GM20431 (cell line): ENCODE results near the gene GRIA1.
"Not testable (repeated sequence)": the region's sequence is repeated elsewhere in the genome, so short reads cannot be mapped to it uniquely, and the experiment has no call there.

Experiments
- in situ Hi-C: fragments of 300-500 bp; cut with MseI, MboI; formaldehyde crosslinking; loops from one replicate; pipeline ENCODE4 v1.15.0; 2020; ENCODE audit warnings: low sequenced_read_pairs; ENCODE audit not compliant: unreplicated experiment

Gene GRIA1

DNA sequence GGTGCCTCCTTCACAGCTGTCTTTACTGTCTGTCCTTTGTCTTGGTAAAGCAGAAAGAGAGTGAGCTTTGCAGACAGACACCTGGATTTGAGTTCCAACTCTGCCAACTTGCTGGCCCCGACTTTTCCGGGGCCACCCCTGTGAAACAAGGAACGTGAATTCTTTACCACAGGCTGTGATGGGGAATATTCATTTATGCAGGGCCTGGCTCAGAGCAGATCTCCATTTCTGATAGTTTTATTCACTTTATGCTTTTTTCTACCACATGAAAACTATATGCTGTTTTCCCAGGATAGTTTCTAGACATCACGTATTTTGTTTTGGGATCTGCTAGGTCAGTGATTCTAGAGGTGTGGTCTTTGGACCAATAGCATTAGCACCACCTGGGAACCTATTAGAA, 211.8 kb downstream of the GRIA1 start:
- in situ Hi-C loops: no loop called here

DNA sequence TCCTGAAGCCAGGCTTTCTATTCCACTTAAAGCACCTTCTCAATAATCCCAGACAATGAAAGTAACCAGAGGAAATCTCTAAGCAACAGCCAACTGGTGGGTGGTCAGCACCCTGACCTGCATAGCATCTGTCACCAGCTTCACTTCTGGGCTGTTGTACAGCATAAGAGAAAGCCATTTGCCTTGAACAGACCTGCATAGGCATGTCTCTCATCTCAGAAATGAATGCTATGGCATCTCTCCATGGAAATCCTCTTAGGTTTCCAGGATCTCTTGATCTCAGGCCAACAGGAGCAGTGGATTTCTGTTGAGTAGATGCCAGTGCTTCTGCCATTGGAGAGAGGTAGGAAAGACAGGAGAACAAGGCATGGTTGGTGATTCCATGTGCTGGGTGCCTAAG, 213.6 kb downstream of the GRIA1 start:
- in situ Hi-C loops: no loop called here

DNA sequence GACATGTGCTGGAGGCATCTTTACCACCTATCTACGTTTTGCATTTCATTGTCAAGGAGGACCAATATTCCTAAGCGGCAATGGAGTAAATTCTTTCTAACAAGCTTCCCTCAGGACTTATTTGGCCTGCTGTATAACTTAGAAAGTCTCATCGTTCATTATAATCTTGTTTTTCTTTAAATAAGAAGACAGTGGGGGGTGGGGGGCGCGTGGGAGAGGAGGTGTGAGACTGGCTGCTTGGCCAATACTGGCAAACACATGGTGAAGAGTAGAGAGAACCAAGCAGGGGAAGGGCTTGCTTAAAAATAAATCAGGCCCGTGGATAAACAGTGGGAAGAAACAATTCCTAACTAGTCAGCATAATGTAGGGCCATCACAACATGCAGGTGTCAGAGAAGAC, 217.2 kb downstream of the GRIA1 start:
- in situ Hi-C loops: no loop called here

GRCh38 chr5:153711755-153712154, 221.3 kb downstream of the GRIA1 start:
- in situ Hi-C loops: no loop called here

GRCh38 chr5:153712946-153713345, 222.5 kb downstream of the GRIA1 start:
- in situ Hi-C loops: no loop called here

- in situ Hi-C loops: no loop called here
These were observed 223.5 kb downstream of the GRIA1 start for GRCh38 chr5:153713943-153714342.

- in situ Hi-C loops: no loop called here
These were observed 224.3 kb downstream of the GRIA1 start for GRCh38 chr5:153714798-153715197.

GRCh38 chr5:153717287-153717686, 226.8 kb downstream of the GRIA1 start:
- in situ Hi-C loops: no loop called here

- in situ Hi-C loops: no loop called here
These were observed 228.2 kb downstream of the GRIA1 start for GRCh38 chr5:153718713-153719112.

DNA sequence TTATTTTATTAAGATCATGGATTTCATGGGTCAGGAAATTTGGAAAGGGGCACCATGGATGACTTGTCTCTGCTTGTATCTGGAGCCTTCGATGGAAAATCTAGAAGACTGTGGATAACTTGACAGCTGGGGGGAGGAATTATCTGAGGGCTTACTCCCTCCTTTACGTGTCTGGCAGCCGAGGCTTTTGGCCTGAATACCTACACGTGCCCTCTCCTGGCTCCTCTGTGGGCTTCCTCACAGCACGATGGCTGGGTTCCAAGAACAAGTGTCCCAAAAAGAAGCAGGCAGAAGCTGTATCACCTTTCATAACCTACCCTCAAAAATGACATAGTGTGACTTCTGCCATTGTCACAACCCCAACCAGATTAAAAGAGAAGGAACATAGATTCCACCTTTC, 228.9 kb downstream of the GRIA1 start:
- in situ Hi-C loops: no loop called here

GRCh38 chr5:153723022-153723610, 232.6 kb downstream of the GRIA1 start:
- in situ Hi-C loops: not testable (repeated sequence)

GRCh38 chr5:153742060-153742459, 251.6 kb downstream of the GRIA1 start:
- in situ Hi-C loops: no loop called here

DNA sequence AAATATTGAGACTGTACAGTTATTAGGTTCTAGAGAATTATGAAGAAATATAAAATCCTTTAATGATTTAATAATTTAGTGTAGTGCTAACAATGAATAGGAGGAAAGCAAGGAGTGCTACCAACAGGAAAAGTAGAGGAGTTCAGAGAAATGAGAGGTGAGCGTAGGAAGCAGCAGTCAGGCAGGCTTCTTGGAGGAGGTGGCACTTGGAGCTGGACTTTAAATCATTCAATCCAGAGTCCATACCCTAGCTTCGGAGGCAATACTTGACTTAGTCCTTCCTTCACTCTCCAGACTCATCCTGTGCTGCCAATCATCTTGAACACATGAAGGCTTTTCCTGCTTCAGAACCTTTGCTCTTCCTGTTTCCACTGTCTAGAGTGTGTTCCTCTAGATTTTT, 254.3 kb downstream of the GRIA1 start:
- in situ Hi-C loops: no loop called here

GRCh38 chr5:153745778-153746395, 255.4 kb downstream of the GRIA1 start:
- in situ Hi-C loops: no loop called here

DNA sequence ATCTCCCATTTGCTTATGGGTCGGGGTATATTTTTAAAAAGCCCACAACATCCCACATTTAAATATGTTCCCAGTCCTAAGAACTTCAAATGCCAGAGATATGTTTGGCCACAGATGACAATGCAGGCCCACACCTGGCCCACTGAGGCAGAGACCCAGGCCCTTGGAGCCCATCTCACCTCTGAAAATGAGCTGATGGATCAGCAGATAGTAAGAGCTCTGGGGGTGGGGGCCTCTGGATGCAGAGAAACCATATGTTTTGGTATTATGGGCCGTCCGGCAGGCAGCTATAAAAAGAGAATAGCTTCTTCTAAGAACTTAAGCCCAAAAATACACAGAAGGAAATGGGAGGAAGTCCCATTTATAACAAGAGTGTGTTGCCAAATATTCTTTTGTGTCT, 256.0 kb downstream of the GRIA1 start:
- in situ Hi-C loops: no loop called here

DNA sequence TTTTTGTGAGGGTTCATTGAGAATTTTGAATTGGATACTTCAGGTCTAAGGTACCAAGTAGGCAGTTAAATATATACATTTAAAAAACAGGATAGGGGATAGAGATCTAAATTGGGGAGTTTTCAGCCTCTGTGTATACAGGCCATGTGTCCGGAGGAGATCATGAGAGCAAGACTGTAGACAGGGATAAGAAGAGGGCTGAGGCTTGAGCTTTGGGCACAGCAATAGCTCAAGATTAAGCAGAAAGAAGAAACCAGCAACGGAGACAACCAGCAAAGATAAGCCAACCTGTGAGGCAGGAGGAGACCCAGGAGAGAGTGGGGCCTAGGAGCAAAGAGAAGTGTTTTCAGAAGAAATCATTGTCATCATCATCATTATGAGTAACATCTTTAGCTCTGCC, 258.4 kb downstream of the GRIA1 start:
- in situ Hi-C loops: no loop called here

DNA sequence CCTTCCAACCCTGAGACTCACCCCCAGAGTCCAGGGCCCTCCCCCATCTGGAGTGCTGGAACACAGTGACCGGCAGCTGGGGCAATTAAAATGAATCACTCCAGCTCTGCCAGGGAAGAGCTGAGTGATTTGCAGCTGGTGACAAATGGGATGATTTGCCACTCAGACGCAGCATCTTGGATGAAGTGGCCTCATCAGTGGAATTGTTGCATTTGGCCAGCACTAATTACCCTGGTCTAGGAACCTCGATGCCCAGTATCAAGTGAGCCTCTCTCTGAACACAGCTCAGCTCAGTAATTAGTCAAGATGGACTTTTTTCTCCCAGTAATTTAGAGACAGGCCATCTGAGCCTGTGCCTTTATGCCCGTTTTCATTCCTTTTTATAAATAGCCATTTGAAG, 259.5 kb downstream of the GRIA1 start:
- in situ Hi-C loops: no loop called here

- in situ Hi-C loops: no loop called here
These were observed 260.8 kb downstream of the GRIA1 start for GRCh38 chr5:153751251-153751650.

GRCh38 chr5:153752890-153753289, 262.4 kb downstream of the GRIA1 start:
- in situ Hi-C loops: no loop called here

GRCh38 chr5:153753645-153754432, 263.4 kb downstream of the GRIA1 start:
- in situ Hi-C loops: no loop called here

DNA sequence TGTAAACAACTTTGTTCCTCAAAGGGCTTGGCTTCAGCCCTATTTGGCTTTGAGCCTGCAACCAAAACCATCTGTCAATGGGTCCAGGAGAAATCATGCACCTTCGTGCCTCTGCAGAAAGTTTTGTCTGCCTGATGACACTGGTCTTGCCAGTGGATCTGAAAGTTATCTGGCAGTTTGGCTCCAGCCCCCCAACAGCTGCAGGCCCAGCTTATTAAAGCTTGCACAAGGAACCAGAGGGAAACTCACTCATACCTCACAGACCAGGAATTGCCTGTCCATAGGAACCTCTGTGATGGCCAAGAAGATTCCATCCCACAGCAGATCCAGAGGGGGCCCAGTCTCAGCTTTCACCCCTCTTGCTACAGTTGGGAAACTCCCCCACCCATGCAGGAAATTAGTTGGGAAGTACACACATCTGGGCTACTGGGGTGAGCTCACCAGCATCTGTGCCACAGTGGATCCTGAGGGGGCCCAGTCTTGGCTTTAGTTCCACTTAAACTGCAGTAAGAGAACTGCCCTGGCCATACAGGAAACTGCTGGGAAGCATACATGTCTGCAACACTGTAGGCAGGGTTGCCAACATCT, 265.5 kb downstream of the GRIA1 start:
- in situ Hi-C loops: no loop called here
